ENCODE measurements around the gene ACOT7.
"Not testable (repeated sequence)": the region's sequence is repeated elsewhere in the genome, so short reads cannot be mapped to it uniquely, and the experiment has no call there.

ACOT7 gene

GRCh38 chr1:6219641-6220040 lies 173.9 kb downstream of the ACOT7 start:
- DNase-seq = not testable (repeated sequence)

- no peak for DNase-seq
Measured at GRCh38 chr1:6218375-6219164, 175.0 kb downstream of the ACOT7 start.

Data from inflammatory macrophage (primary cell).